HepG2 (cell line): ENCODE measurements around the gene ROBO2. TPM values are rescaled to one million over a fixed set of nuclear protein-coding genes. Genes with fewer than 3 reads are reported as not detected.

Experiments used
- ATAC-seq: fragments of 200-7000 bp; cut with Tn5 transposase; 3 replicates; pipeline ENCODE4 v1.9.1; 2020; ENCODE audit warnings: mild to moderate bottlenecking, moderate library complexity
- BruUV-seq: library from RNA; stranded (reverse); fragments of 400-500 nt; replicated peaks from 2 replicates; lab custom pipeline; 2021; lab: Mats Ljungman, UMichigan
- CTCF ChIA-PET: fragments of 300-600 bp; formaldehyde crosslinking; extraction: SDS; loops from one replicate; lab custom pipeline; 2021; ENCODE audit warnings: low total read pairs, inconsistent platforms, low intra/inter-chr PET ratio; lab: Yijun Ruan, JAX
- POLR2A ChIA-PET: fragments of 350-600 bp; sonication (Branson Sonifier 250); formaldehyde crosslinking; loops from one replicate; lab custom pipeline; 2020; ENCODE audit warnings: antibody characterized with exemption, inconsistent platforms; lab: Yijun Ruan, JAX
- DNase-seq: peaks from one replicate; pipeline ENCODE4 v3.0.0-alpha.2; 2015; ENCODE audit warnings: low spot score
- FAIRE-seq: peaks from 3 replicates; lab custom pipeline; 2011; peaks lifted over from hg19 to GRCh38; lab: Jason Lieb, UNC
- H2AFZ ChIP-seq: one replicate; pipeline ENCODE4 v1.6.1; 2011; ENCODE audit warnings: low read length, inconsistent platforms
- H3K27ac ChIP-seq: fragments of 300-600 bp; 3 replicates; pipeline ENCODE4 v1.8.0; 2011; ENCODE audit warnings: mixed run types, mild to moderate bottlenecking, mixed read lengths, low read length, inconsistent platforms; ENCODE audit not compliant: insufficient read depth; ENCODE audit errors: extremely low read length
- H3K27me3 ChIP-seq, 2 experiments: fragments of 200-600 bp in 1 of 2; 2 replicates in 1 of 2; 3 replicates in 1 of 2; pipeline versions ENCODE4 v1.6.0 to v1.8.0; 2011; ENCODE audit warnings: low read length in 2 of 2, mild to moderate bottlenecking in 2 of 2, moderate library complexity in 2 of 2, inconsistent platforms in 1 of 2; ENCODE audit not compliant: insufficient read depth in 2 of 2, control insufficient read depth in 1 of 2
- H3K36me3 ChIP-seq, 2 experiments: fragments of 200-600 bp in 1 of 2; replicated peaks in 1 of 2; 2 replicates in 1 of 2; 3 replicates in 1 of 2; pipeline versions ENCODE4 v1.5.1 to v1.8.0; 2011; ENCODE audit warnings: low read length in 2 of 2, inconsistent platforms in 1 of 2; ENCODE audit not compliant: insufficient read depth in 2 of 2, control insufficient read depth in 1 of 2
- H3K4me1 ChIP-seq: 2 replicates; pipeline ENCODE4 v1.5.1; 2012; ENCODE audit warnings: low read length, inconsistent platforms; ENCODE audit not compliant: insufficient read depth
- H3K4me2 ChIP-seq: 2 replicates; pipeline ENCODE4 v1.6.0; 2011; ENCODE audit warnings: low read depth, low read length, inconsistent platforms
- H3K4me3 ChIP-seq, 3 experiments: fragments of 200-600 bp in 1 of 3; sonication (generic), shearing (Covaris generic) in 1 of 3; replicated peaks in 1 of 3; 2 replicates each; pipeline ENCODE4 v1.5.1; 2011 to 2016; ENCODE audit warnings: low read length in 3 of 3, inconsistent platforms in 2 of 3, low read depth in 2 of 3, mild to moderate bottlenecking in 2 of 3, control low read depth in 1 of 3, mixed read lengths in 1 of 3; ENCODE audit not compliant: insufficient read depth in 1 of 3
- H3K79me2 ChIP-seq: one replicate; pipeline ENCODE4 v1.6.1; 2011; ENCODE audit warnings: low read length, inconsistent platforms; ENCODE audit not compliant: insufficient read depth
- H3K9ac ChIP-seq: 2 replicates; pipeline ENCODE4 v1.6.0; 2011; ENCODE audit warnings: mild to moderate bottlenecking, low read depth, low read length, inconsistent platforms; ENCODE audit not compliant: insufficient read depth
- H3K9me3 ChIP-seq: 2 replicates; pipeline ENCODE4 v1.5.1; 2012; ENCODE audit warnings: mild to moderate bottlenecking, low read length
- H4K20me1 ChIP-seq: 2 replicates; pipeline ENCODE4 v1.6.0; 2011; ENCODE audit warnings: inconsistent platforms, mild to moderate bottlenecking, low read length, moderate library complexity; ENCODE audit not compliant: insufficient read depth
- CREB3 ChIP-seq: sonication (generic); formaldehyde crosslinking; IDR thresholded peaks from 2 replicates; pipeline ENCODE4 v1.5.0; 2020; ENCODE audit warnings: missing genetic modification reagents
- EP300 ChIP-seq, 3 experiments: sonication (generic) in 1 of 3; formaldehyde crosslinking in 1 of 3; IDR thresholded peaks; 2 replicates each; pipeline versions ENCODE4 v1.5.1 to v1.6.1; 2011 to 2020; ENCODE audit warnings: low read depth in 2 of 3, low read length in 2 of 3, borderline replicate concordance in 1 of 3, improper control_type of control experiment in 1 of 3, mild to moderate bottlenecking in 1 of 3, missing genetic modification reagents in 1 of 3, moderate library complexity in 1 of 3
- HIVEP1 ChIP-seq: sonication (generic); formaldehyde crosslinking; IDR thresholded peaks from 2 replicates; pipeline ENCODE4 v1.4.0; 2020; ENCODE audit warnings: mild to moderate bottlenecking, missing genetic modification reagents
- MXD4 ChIP-seq: IDR thresholded peaks from 2 replicates; pipeline ENCODE4 v1.6.1; 2016; ENCODE audit warnings: mild to moderate bottlenecking, missing biosample characterization, missing genetic modification reagents
- PRDM10 ChIP-seq: sonication (generic); formaldehyde crosslinking; IDR thresholded peaks from 2 replicates; pipeline ENCODE4 v1.4.0; 2020; ENCODE audit warnings: low read depth, missing genetic modification reagents
- SOX13 ChIP-seq, 3 experiments: fragments of 450-650 bp in 1 of 3; sonication (generic) in 1 of 3; formaldehyde crosslinking in 1 of 3; IDR thresholded peaks in 2 of 3; conservative IDR thresholded peaks in 1 of 3; 2 replicates each; pipeline versions ENCODE4 v1.5.0 to v1.6.1; 2016 to 2020; ENCODE audit warnings: antibody characterized with exemption in 1 of 3, mild to moderate bottlenecking in 1 of 3, missing compliant biosample characterization in 1 of 3, missing genetic modification reagents in 1 of 3, moderate library complexity in 1 of 3
- TBX3 ChIP-seq: fragments of 450-650 bp; IDR thresholded peaks from 2 replicates; pipeline ENCODE4 v1.6.1; 2017; ENCODE audit warnings: antibody characterized with exemption, mild to moderate bottlenecking, inconsistent platforms, borderline replicate concordance
- ZNF580 ChIP-seq: IDR thresholded peaks from 2 replicates; pipeline ENCODE4 v1.6.1; 2016; ENCODE audit warnings: low read depth, borderline replicate concordance
- ZNF609 ChIP-seq: sonication (generic); formaldehyde crosslinking; IDR thresholded peaks from 2 replicates; pipeline ENCODE4 v1.4.0; 2020; ENCODE audit warnings: mild to moderate bottlenecking, missing genetic modification reagents, borderline replicate concordance
- ZSCAN29 ChIP-seq: sonication (generic); formaldehyde crosslinking; conservative IDR thresholded peaks from 2 replicates; pipeline ENCODE4 v1.4.0; 2020; ENCODE audit warnings: mild to moderate bottlenecking, missing genetic modification reagents
- WGBS: methylation state at CpG from one replicate; pipeline ENCODE4 v1.1.6; 2017; ENCODE audit warnings: low lambda C conversion rate; 5-methylcytosine and 5-hydroxymethylcytosine counted together
- in situ Hi-C: cut with HindIII; loops from 2 replicates; pipeline ENCODE4 v1.10.0; 2017; ENCODE audit warnings: low pct_unique_long_range_greater_than_20kb; ENCODE audit not compliant: extremely low pct_ligation_motif_present
- intact Hi-C: fragments of 100-400 bp; cut with micrococcal nuclease; formaldehyde crosslinking; loops from one replicate; pipeline ENCODE4 v1.10.0; 2022; ENCODE audit not compliant: unreplicated experiment
- polyA plus RNA-seq, 8 experiments: library from polyadenylated mRNA; depleted of rRNA in 3 of 8; stranded (reverse) in 7 of 8; unstranded in 1 of 8; fragments of >200 nt; fragmentation: Illumina TruSeq in 4 of 8; extraction: Trizol in 4 of 8; gene quantifications; 2 replicates each; pipeline versions ENCODE4 v1.2.1 to v1.2.3, GENCODE V29; 2011 to 2016; ENCODE audit warnings: low read depth in 4 of 8, missing spikeins in 1 of 8, mixed read lengths in 1 of 8; ENCODE audit not compliant: insufficient read depth in 1 of 8
- total RNA-seq, 5 experiments: library from RNA; depleted of rRNA; stranded (reverse); fragments of >200 nt; fragmentation: Illumina TruSeq; extraction: Trizol; gene quantifications; 2 replicates each; pipeline ENCODE4 v1.2.3, GENCODE V29; 2016; ENCODE audit warnings: low read depth in 1 of 5

Gene ROBO2
- total and polyA plus RNA-seq, 2 of the 13 experiments (the other 11 are each of a cell fraction or from before 2014, with no cell fraction given), result not detected

GRCh38 chr3:77081240-77081661 lies 41.4 kb downstream of the ROBO2 start (continued):
- TF ChIP-seq TBX3, result no peak
- no peak for TF ChIP-seq MXD4

- CTCF ChIA-PET, result no interaction called here
- 2% methylated on average over 2 of the region's 2 CpGs for WGBS
- no peak for FAIRE-seq
- POLR2A ChIA-PET, result no interaction called here
- in situ Hi-C loops, result no loop called here
- Histone ChIP-seq H3K27me3 (no peaks in the 10 kb centered on the region), H3K4me1 (no peaks in the 10 kb centered on the region), H3K27ac (no peak overlapping the region), H3K36me3 (no peaks in the 10 kb centered on the region), H3K9ac (no peak overlapping the region), H3K9me3 (no peaks in the 10 kb centered on the region), H3K4me3 (no peak overlapping the region), H4K20me1 (no peaks in the 10 kb centered on the region), H3K4me2 (no peak overlapping the region), H3K79me2 (no peaks in the 10 kb centered on the region), H2AFZ (no peak overlapping the region)
- ATAC-seq, result no peak
- no TSS peak for BruUV-seq
- intact Hi-C loops, result no loop called here
- DNase-seq, result no peak
- no peak for TF ChIP-seq ZNF580 (CRISPR knock-in tag)
- no peak for TF ChIP-seq SOX13 (IDR thresholded peaks at IDR 0.05)
- no peak for TF ChIP-seq SOX13 (CRISPR knock-in tag; conservative IDR thresholded peaks at IDR 0.05 in 1 of 2, IDR thresholded peaks at IDR 0.05 in 1 of 2)
- TF ChIP-seq ZNF609 (CRISPR knock-in tag), result no peak
- no peak for TF ChIP-seq CREB3 (CRISPR knock-in tag)
- no peak for TF ChIP-seq HIVEP1 (CRISPR knock-in tag)
- TF ChIP-seq EP300 (IDR thresholded peaks at IDR 0.05; ENCODE audit: low read depth in 2 of 2, low read length in 2 of 2), result no peak
- TF ChIP-seq EP300 (CRISPR knock-in tag; IDR thresholded peaks at IDR 0.05; ENCODE audit: borderline replicate concordance), result no peak
- TF ChIP-seq PRDM10 (CRISPR knock-in tag), result no peak
- TF ChIP-seq ZSCAN29, result no peak
Measured at GRCh38 chr3:77084511-77084910, 44.6 kb downstream of the ROBO2 start.
